ENCODE data around the gene CLEC2B. TPM values are rescaled to one million over a fixed set of nuclear protein-coding genes. Genes with fewer than 3 reads are reported as not detected.

CLEC2B gene
- 10 to 100 TPM in 2 of 4 donors, 1 to 10 TPM in 2; 3.1 to 14.4 (median 10.7) TPM for total RNA-seq

DNA sequence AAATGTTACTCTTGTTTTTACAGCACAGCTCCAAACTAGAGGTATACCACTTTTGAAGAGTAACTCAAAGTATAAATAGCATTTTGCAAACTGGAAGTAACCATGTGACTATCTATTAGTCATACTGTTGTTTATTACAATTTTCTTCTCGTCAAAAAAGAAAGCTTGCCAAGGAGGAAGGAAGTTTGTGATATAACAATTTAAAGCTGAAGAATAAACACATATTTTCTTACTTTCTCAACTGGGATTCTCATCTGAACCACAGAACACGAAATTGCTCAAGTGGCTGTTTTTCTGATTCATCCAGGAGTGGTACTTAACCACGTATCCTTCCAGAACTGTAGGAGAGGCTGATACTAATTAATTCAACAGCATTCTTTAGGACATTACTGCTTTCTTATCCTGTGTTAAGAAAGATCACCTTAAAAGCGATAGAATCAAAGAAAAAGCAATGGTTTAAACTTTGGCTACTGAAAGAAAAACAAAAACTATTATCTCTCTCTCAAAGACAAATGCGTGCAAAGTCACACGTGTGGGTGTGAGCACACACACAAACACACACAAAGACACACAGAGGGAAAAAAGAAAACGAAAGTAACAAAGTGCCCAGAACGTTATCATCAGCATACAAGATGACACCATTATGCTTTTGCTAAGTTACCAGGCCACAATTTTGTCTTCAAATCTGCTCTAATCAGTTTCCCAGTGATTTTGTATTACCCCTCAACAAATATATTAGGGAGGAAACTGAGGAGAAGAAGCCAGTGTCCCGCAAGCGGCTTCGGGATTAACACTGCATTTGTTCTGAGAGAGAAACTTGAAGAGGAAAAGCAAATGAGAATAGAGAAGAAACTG is at the start of gene CLEC2B:
Gene CLEC2B (minus strand): TSS at position 48 of the 855 bp plus-strand sequence.
- Histone ChIP-seq H3K9me3 (no peaks in the 10 kb centered on the region), H3K4me3 (peak within 1 kb of the TSS; percentile 52 to 60 (median 56)), H3K36me3 (no peaks in the 10 kb centered on the region), H3K4me1 (peaks cover 10 to 12% of the 10 kb centered on the region in 2 donors), H3K27ac (peak within 1 kb of the TSS; percentile 79 to 88 (median 83)), H3K27me3 (no peaks in the 10 kb centered on the region)
- in situ Hi-C loops (cut with MboI; ENCODE audit: low sequenced_read_pairs in 4 of 4) = no loop called here
- intact Hi-C loops (cut with DNase I; ENCODE audit: low total_unique reads) = no loop called here
- TF ChIP-seq, protein P1, sequence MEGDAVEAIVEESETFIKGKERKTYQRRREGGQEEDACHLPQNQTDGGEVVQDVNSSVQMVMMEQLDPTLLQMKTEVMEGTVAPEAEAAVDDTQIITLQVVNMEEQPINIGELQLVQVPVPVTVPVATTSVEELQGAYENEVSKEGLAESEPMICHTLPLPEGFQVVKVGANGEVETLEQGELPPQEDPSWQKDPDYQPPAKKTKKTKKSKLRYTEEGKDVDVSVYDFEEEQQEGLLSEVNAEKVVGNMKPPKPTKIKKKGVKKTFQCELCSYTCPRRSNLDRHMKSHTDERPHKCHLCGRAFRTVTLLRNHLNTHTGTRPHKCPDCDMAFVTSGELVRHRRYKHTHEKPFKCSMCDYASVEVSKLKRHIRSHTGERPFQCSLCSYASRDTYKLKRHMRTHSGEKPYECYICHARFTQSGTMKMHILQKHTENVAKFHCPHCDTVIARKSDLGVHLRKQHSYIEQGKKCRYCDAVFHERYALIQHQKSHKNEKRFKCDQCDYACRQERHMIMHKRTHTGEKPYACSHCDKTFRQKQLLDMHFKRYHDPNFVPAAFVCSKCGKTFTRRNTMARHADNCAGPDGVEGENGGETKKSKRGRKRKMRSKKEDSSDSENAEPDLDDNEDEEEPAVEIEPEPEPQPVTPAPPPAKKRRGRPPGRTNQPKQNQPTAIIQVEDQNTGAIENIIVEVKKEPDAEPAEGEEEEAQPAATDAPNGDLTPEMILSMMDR (IDR thresholded peaks at IDR 0.05 in 4 of 5, conservative IDR thresholded peaks at IDR 0.05 in 1 of 5) = no peak
- peak; percentile 10 to 58 for TF ChIP-seq POLR2A (IDR thresholded peaks at IDR 0.05)
- DNase-seq (no peak), ATAC-seq (peak; percentile 77 to 84)

DNA sequence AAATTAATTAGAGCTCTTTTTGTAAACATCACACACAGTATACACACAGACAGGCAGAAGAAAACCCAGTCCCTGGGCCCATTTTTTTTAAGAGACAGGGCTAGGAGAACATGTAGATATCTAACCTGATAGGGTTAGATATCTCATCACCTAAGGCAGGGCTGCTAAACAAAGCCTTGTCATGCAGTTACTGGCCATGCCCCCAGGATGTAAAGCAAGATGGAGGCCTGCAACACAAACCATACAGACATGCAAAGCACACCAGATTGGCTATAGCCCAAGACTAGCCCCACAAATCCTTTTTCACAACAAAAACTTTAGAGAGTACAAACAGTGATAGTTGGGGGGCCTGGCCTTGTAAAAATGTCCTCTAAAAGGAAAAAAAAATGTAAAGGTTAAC is 42.6 kb upstream of the CLEC2B start:
- TF ChIP-seq POLR2A (IDR thresholded peaks at IDR 0.05) = no peak
- TF ChIP-seq, protein P1 (IDR thresholded peaks at IDR 0.05 in 4 of 5, conservative IDR thresholded peaks at IDR 0.05 in 1 of 5) = no peak
- intact Hi-C loops (cut with DNase I; ENCODE audit: low total_unique reads) (no loop called here), in situ Hi-C loops (cut with MboI; ENCODE audit: low sequenced_read_pairs in 4 of 4) (no loop called here)

DNA sequence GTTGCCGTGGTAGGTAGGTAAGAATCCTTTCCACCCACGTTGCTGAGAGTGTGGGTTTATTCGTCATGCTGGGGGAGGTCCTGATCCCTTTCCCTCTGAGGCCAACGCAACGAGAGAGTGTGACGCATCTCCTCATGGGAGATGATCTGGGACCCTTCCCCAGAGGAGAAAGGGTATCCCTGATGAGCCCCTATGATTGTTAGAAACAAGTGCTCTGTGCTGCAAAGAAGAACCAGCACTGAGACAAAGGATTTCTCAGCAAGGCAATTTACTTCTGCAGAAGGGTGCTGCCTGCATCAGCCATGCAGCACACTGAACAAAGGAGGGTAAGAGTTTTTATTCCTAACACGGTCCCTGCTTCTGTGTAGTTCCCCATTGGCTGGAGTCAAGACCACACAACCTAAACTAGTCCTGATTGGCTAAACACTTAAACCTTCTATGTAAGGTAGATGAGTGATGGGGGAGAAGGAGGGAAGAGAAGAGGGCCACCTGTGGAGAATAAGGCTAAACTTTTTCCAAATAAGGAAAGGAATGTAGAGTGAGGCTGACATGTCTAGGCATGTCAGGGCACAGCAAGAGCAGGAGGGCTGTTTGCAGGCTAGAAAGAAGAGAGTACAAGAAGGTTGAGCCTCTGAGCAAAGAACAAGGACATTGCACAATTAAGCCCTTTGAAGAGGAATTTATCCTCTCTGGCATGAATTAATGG is 41.7 kb upstream of the CLEC2B start:
- intact Hi-C loops (cut with DNase I; ENCODE audit: low total_unique reads) = no loop called here

More for the DNA sequence above, 42.6 kb upstream of the CLEC2B start:
- Histone ChIP-seq H3K4me1 (no peaks in the 10 kb centered on the region), H3K4me3 (no peak overlapping the region), H3K27me3 (no peaks in the 10 kb centered on the region), H3K9me3 (no peaks in the 10 kb centered on the region), H3K27ac (no peak overlapping the region), H3K36me3 (no peaks in the 10 kb centered on the region)
- no peak for DNase-seq
- ATAC-seq = no peak

DNA sequence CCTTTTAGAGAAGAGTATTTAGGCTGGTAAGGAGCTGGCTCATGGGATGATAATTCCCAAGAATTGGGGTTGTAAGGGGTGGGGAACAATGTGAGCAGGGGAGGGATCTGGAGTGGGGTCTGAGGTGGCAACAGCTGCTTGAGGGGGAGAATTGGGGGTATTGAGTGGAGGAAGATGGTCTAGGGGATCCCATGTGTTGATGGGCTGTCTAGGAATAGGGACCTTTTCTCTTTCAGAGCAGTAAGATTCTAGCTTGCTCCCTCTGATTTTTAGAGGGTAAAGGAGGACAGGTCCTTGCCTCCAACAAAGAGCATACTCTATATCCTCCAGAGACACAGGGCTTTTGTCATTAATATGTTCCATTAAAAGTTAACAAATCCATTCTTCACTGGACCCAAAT is 40.6 kb upstream of the CLEC2B start:
- in situ Hi-C loops (cut with MboI; ENCODE audit: low sequenced_read_pairs in 4 of 4) (no loop called here), intact Hi-C loops (cut with DNase I; ENCODE audit: low total_unique reads) (no loop called here)
- H3K4me3 ChIP-seq = no peak overlapping the region
- ATAC-seq (no peak), DNase-seq (no peak)
- no peaks in the 10 kb centered on the region for H3K27me3 ChIP-seq
- H3K36me3 ChIP-seq = no peaks in the 10 kb centered on the region
- H3K27ac ChIP-seq = no peak overlapping the region
- no peaks in the 10 kb centered on the region for H3K4me1 ChIP-seq
- H3K9me3 ChIP-seq = no peaks in the 10 kb centered on the region
- TF ChIP-seq, protein P1 (IDR thresholded peaks at IDR 0.05 in 4 of 5, conservative IDR thresholded peaks at IDR 0.05 in 1 of 5) = no peak
- no peak for TF ChIP-seq POLR2A (IDR thresholded peaks at IDR 0.05)

More for the DNA sequence above, 41.7 kb upstream of the CLEC2B start:
- H3K27me3 ChIP-seq = no peaks in the 10 kb centered on the region
- DNase-seq (no peak), ATAC-seq (no peak)
- H3K36me3 ChIP-seq = no peaks in the 10 kb centered on the region
- no peak overlapping the region for H3K4me3 ChIP-seq
- H3K27ac ChIP-seq = no peak overlapping the region
- H3K4me1 ChIP-seq = no peaks in the 10 kb centered on the region
- in situ Hi-C loops (cut with MboI; ENCODE audit: low sequenced_read_pairs in 4 of 4) = no loop called here
- H3K9me3 ChIP-seq = no peaks in the 10 kb centered on the region
- TF ChIP-seq POLR2A (IDR thresholded peaks at IDR 0.05) = no peak
- TF ChIP-seq, protein P1 (IDR thresholded peaks at IDR 0.05 in 4 of 5, conservative IDR thresholded peaks at IDR 0.05 in 1 of 5) = no peak

All from gastrocnemius medialis (tissue), 4 donors.